ENCODE measurements around the gene NFKB1.

GRCh38 chr4:102483120-102483519, 18.0 kb upstream of the NFKB1 start:
- TF ChIP-seq SMC3 (IDR thresholded peaks at IDR 0.05) (no peak), HDAC2 (IDR thresholded peaks at IDR 0.05) (no peak), NFE2L2 (conservative IDR thresholded peaks at IDR 0.05; ENCODE audit: low read length) (no peak), CTCF (IDR thresholded peaks at IDR 0.05) (no peak), CHD2 (IDR thresholded peaks at IDR 0.05; ENCODE audit: low read length, partially characterized antibody) (no peak)

All from A549 (cell line).